Hepatocyte (in vitro differentiated cells): Measurements from ENCODE around the gene DISC1.

Experiments
- CTCF ChIP-seq: fragments of 200-600 bp; sonication (generic); IDR thresholded peaks from 2 replicates; pipeline ENCODE4 v1.5.1; 2016; ENCODE audit warnings: antibody characterized with exemption, mild to moderate bottlenecking; ENCODE audit not compliant: poor library complexity
- EZH2 ChIP-seq: fragments of 200-600 bp; sonication (generic); IDR thresholded peaks from 2 replicates; pipeline ENCODE4 v1.6.1; 2016; ENCODE audit warnings: antibody characterized with exemption, mild to moderate bottlenecking, borderline replicate concordance

DNA sequence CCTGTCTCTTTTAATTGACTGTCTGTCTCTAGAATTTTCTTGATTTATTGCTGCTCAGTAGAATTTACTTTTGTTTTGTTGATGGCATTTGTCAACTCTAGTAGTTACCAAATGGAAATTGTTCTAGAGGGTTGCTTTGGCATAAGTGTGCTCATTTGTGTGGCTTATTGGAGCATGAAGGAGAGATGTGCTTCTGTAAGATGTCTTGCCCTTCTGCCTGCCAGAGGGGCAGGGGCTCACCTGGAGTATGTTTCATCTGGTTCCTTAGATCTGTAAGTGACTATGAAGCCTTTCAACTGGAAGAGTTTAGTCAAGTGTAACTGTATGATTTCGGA lies 345.5 kb downstream of the DISC1 start:
- no peak for TF ChIP-seq CTCF
- no peak for TF ChIP-seq EZH2
